ENCODE data around the gene S100Z.

- TF ChIP-seq GRHL2 (CRISPR knock-in tag; IDR thresholded peaks at IDR 0.05; ENCODE audit: insufficient replicate concordance, severe bottlenecking) (no peak), ZNF281 (CRISPR knock-in tag; IDR thresholded peaks at IDR 0.05) (no peak), TEAD1 (CRISPR knock-in tag; IDR thresholded peaks at IDR 0.05) (no peak), PREB (CRISPR knock-in tag; IDR thresholded peaks at IDR 0.05; ENCODE audit: borderline replicate concordance) (no peak), ZNF317 (CRISPR knock-in tag; IDR thresholded peaks at IDR 0.05; ENCODE audit: borderline replicate concordance, low read depth) (no peak), CTCF (IDR thresholded peaks at IDR 0.05) (no peak), CBFB (CRISPR knock-in tag; IDR thresholded peaks at IDR 0.05; ENCODE audit: low read depth) (no peak), TCF7 (CRISPR knock-in tag; IDR thresholded peaks at IDR 0.05; ENCODE audit: low read depth) (no peak)
Measured at GRCh38 chr5:76956033-76956432, 106.2 kb downstream of the S100Z start.
